Fibroblast of lung (primary cell): ENCODE measurements around the gene ZNF79.

Source experiments
- CTCF ChIP-seq, 2 donors: IDR thresholded peaks in 1 of 2; conservative IDR thresholded peaks in 1 of 2; 1 replicate in 1 of 2; 2 replicates in 1 of 2; pipeline ENCODE4 v1.5.1; 2011 to 2012; ENCODE audit warnings: low read length in 2 of 2, control low read depth in 1 of 2, inconsistent platforms in 1 of 2, low read depth in 1 of 2, mild to moderate bottlenecking in 1 of 2
- EZH2 ChIP-seq: IDR thresholded peaks from 2 replicates; pipeline ENCODE4 v1.5.1; 2012; ENCODE audit warnings: low read length, control low read depth, mild to moderate bottlenecking; ENCODE audit errors: missing control alignments

GRCh38 chr9:127415141-127415540, 9.0 kb upstream of the ZNF79 start:
- TF ChIP-seq EZH2 (no peak), CTCF (conservative IDR thresholded peaks at IDR 0.05 in 1 of 2, IDR thresholded peaks at IDR 0.05 in 1 of 2; ENCODE audit: low read depth in 1 of 2, low read length in 2 of 2) (no peak)
